Common myeloid progenitor, CD34-positive (primary cell): ENCODE results near the gene RAD54L.

Source experiments
- CTCF ChIA-PET: fragments of 350-600 bp; sonication (Branson Sonifier 250); formaldehyde crosslinking; loops from one replicate; lab custom pipeline; 2021; ENCODE audit warnings: antibody characterized with exemption; lab: Charles Lee
- POLR2A ChIA-PET: fragments of 350-600 bp; sonication (Branson Sonifier 250); formaldehyde crosslinking; loops from one replicate; lab custom pipeline; 2021; ENCODE audit warnings: antibody characterized with exemption; lab: Charles Lee
- DNase-seq, 3 donors: peaks; one replicate each; pipeline versions ENCODE4 v3.0.0 to v3.0.0-alpha.2; 2013
- H3K27ac ChIP-seq, 2 experiments: 1 replicate in 1 of 2; 2 replicates in 1 of 2; pipeline ENCODE4 v1.7.0; 2013; ENCODE audit warnings: inconsistent platforms in 2 of 2, low read length in 2 of 2, mild to moderate bottlenecking in 2 of 2, low read depth in 1 of 2, moderate library complexity in 1 of 2; ENCODE audit not compliant: severe bottlenecking in 2 of 2, insufficient read depth in 1 of 2, poor library complexity in 1 of 2
- H3K27me3 ChIP-seq, 5 experiments: replicated peaks in 2 of 5; 1 replicate in 3 of 5; 2 replicates in 2 of 5; pipeline versions ENCODE4 v1.6.1 to v1.7.0; 2013; ENCODE audit warnings: low read length in 4 of 5, mild to moderate bottlenecking in 2 of 5, moderate library complexity in 2 of 5, inconsistent platforms in 1 of 5; ENCODE audit not compliant: insufficient read depth in 5 of 5, control insufficient read depth in 4 of 5
- H3K36me3 ChIP-seq, 4 experiments: 1 replicate in 2 of 4; 2 replicates in 2 of 4; pipeline versions ENCODE4 v1.6.1 to v1.7.0; 2013; ENCODE audit warnings: low read length in 3 of 4, control low read depth in 1 of 4, mild to moderate bottlenecking in 1 of 4; ENCODE audit not compliant: control insufficient read depth in 4 of 4, insufficient read depth in 4 of 4
- H3K4me1 ChIP-seq, 4 experiments: 1 replicate in 3 of 4; 2 replicates in 1 of 4; pipeline versions ENCODE4 v1.6.1 to v1.7.1; 2013; ENCODE audit warnings: low read length in 3 of 4, mild to moderate bottlenecking in 3 of 4, control low read depth in 1 of 4, inconsistent platforms in 1 of 4, moderate library complexity in 1 of 4; ENCODE audit not compliant: control insufficient read depth in 4 of 4, insufficient read depth in 4 of 4; ENCODE audit errors: control extremely low read depth in 1 of 4
- H3K4me3 ChIP-seq, 7 experiments: 1 replicate in 4 of 7; 2 replicates in 3 of 7; pipeline versions ENCODE4 v1.5.1 to v1.7.0; 2013; ENCODE audit warnings: mild to moderate bottlenecking in 7 of 7, low read length in 6 of 7, moderate library complexity in 6 of 7, inconsistent platforms in 2 of 7, low read depth in 2 of 7, control low read depth in 1 of 7; ENCODE audit not compliant: insufficient read depth in 4 of 7, control insufficient read depth in 1 of 7; ENCODE audit errors: extremely low read depth in 1 of 7
- H3K9me3 ChIP-seq, 5 experiments: 1 replicate in 4 of 5; 2 replicates in 1 of 5; pipeline versions ENCODE4 v1.6.1 to v1.7.1; 2013; ENCODE audit warnings: low read length in 4 of 5, mild to moderate bottlenecking in 2 of 5, inconsistent platforms in 1 of 5, low read depth in 1 of 5, moderate library complexity in 1 of 5; ENCODE audit not compliant: control insufficient read depth in 4 of 5, insufficient read depth in 2 of 5; ENCODE audit errors: control extremely low read depth in 1 of 5
- WGBS: methylation state at CpG from one replicate; pipeline ENCODE4 v1.1.5; 2013; ENCODE audit not compliant: insufficient coverage; 5-methylcytosine and 5-hydroxymethylcytosine counted together

The RAD54L gene

GRCh38 chr1:46205791-46206190 lies 41.8 kb upstream of the RAD54L start:
- Histone ChIP-seq H3K4me3 (no peak overlapping the region), H3K27ac (no peak overlapping the region), H3K27me3 (no peaks in the 10 kb centered on the region), H3K36me3 (no peaks in the 10 kb centered on the region), H3K4me1 (peaks cover 3 to 27% (median 19%) of the 10 kb centered on the region in 4 experiments), H3K9me3 (no peaks in the 10 kb centered on the region)
- ChIA-PET CTCF (no interaction called here), POLR2A (no interaction called here)
- DNase-seq = no peak
- 100% methylated on average over 1 of the region's 3 CpGs for WGBS

DNA sequence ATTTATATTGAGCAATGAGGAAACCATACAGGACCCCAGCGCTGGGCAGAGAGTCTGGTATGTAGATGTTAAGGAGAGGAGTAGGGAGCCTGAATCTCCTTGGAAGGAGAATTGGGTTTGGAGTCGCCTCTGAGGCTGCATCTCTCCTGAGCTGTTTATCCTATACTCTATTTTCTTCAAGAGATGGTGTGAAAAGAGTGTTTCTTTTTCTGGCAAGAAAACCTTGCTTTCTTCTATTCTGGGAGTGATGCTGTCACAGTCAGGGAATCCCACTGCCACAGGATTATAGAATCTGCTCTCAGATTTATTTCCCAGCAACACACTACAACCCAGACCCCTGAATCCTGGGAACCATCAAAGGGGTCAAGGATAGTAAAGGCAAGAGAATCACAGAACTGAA lies 41.2 kb upstream of the RAD54L start:
- Histone ChIP-seq H3K4me1 (peaks cover 3 to 27% (median 19%) of the 10 kb centered on the region in 4 experiments), H3K9me3 (no peaks in the 10 kb centered on the region), H3K36me3 (no peaks in the 10 kb centered on the region), H3K27ac (no peak overlapping the region), H3K27me3 (no peaks in the 10 kb centered on the region), H3K4me3 (no peak overlapping the region)
- DNase-seq = no peak
- WGBS = no CpG with 5 or more reads among the region's 2 CpGs
- POLR2A ChIA-PET = no interaction called here
- CTCF ChIA-PET = interaction anchor here (0.8 to 1.6 kb wide), 2 partner anchors 18 to 25 kb away, joined by 3 to 13 read pairs; no protein-coding TSS in a partner anchor

- H3K4me3 ChIP-seq = no peak overlapping the region
- no peaks in the 10 kb centered on the region for H3K36me3 ChIP-seq
- CTCF ChIA-PET = interaction anchor here (1.0 kb wide), 1 partner anchor 13 kb away, joined by 5 read pairs; no protein-coding TSS in a partner anchor
- no peaks in the 10 kb centered on the region for H3K27me3 ChIP-seq
- POLR2A ChIA-PET = no interaction called here
- H3K4me1 ChIP-seq = peaks cover 0 to 2% (median 0%) of the 10 kb centered on the region in 4 experiments
- no peak for DNase-seq
- no peaks in the 10 kb centered on the region for H3K9me3 ChIP-seq
- 100% methylated on average over 2 of the region's 3 CpGs for WGBS
- no peak overlapping the region for H3K27ac ChIP-seq
Measured at GRCh38 chr1:46210561-46210960, 37.0 kb upstream of the RAD54L start.

DNA sequence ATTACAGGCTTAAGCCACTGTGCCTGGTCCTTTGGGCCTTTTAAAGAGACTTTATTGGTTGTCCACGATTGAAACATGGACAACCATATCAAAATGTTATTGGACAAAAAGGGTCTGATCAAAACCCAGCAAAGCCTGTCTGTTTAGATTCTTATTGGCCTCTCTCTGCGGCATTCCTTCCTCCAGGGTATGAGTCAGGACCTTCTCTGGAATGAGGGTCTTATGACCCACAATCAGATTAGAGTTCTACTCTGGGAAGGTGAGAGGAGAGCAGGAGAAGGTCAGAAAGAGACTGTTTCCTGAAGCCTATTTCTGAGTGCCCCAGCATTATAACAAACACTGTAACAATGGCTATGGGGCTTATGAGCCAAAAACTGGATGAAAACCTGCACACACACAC lies 36.5 kb upstream of the RAD54L start:
- peaks cover 0 to 2% (median 0%) of the 10 kb centered on the region in 4 experiments for H3K4me1 ChIP-seq
- H3K27me3 ChIP-seq = no peaks in the 10 kb centered on the region
- no peak for DNase-seq
- POLR2A ChIA-PET = no interaction called here
- WGBS = 100% methylated on average over 2 of the region's 2 CpGs
- H3K27ac ChIP-seq = no peak overlapping the region
- H3K4me3 ChIP-seq = no peak overlapping the region
- no peaks in the 10 kb centered on the region for H3K36me3 ChIP-seq
- no peaks in the 10 kb centered on the region for H3K9me3 ChIP-seq
- CTCF ChIA-PET = no interaction called here

- H3K4me3 ChIP-seq = no peak overlapping the region
- ChIA-PET POLR2A (no interaction called here), CTCF (no interaction called here)
- DNase-seq = no peak
- no peaks in the 10 kb centered on the region for H3K4me1 ChIP-seq
- H3K27me3 ChIP-seq = no peaks in the 10 kb centered on the region
- no peak overlapping the region for H3K27ac ChIP-seq
- peaks cover 0 to 3% (median under 1%) of the 10 kb centered on the region in 4 experiments for H3K36me3 ChIP-seq
- no peaks in the 10 kb centered on the region for H3K9me3 ChIP-seq
Measured at GRCh38 chr1:46215504-46215903, 32.1 kb upstream of the RAD54L start.

DNA sequence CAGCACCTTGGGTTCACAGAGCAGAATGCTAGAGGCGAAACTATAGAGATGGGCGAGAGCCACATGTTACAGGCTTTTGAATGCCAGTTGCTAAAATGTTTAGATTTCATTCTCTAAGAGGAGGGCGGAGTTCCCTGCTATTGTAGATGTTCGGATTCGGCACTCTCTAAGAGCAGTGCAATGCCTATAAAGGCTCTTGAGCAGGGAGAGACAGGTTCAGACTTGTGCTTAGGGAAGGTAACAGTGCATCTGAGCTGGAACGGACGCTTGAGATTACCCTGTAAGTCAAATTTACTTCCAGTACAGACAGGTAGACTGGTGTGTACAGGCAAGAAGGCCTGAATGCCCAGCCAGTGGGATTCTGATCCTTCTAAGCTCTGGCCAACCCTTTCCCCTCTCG lies 29.1 kb upstream of the RAD54L start:
- POLR2A ChIA-PET = no interaction called here
- no peaks in the 10 kb centered on the region for H3K4me1 ChIP-seq
- CTCF ChIA-PET = interaction anchor here (7.3 kb wide), 1 partner anchor 183 kb away, joined by 75 read pairs; no protein-coding TSS in a partner anchor
- no peaks in the 10 kb centered on the region for H3K9me3 ChIP-seq
- over 99% methylated on average over 6 of the region's 8 CpGs for WGBS
- DNase-seq = no peak
- no peaks in the 10 kb centered on the region for H3K27me3 ChIP-seq
- H3K27ac ChIP-seq = no peak overlapping the region
- peaks cover 0 to 3% (median under 1%) of the 10 kb centered on the region in 4 experiments for H3K36me3 ChIP-seq
- no peak overlapping the region for H3K4me3 ChIP-seq

GRCh38 chr1:46219551-46220520 lies 27.7 kb upstream of the RAD54L start:
- DNase-seq = no peak
- Histone ChIP-seq H3K36me3 (peaks cover 0 to 3% (median under 1%) of the 10 kb centered on the region in 4 experiments), H3K27me3 (no peaks in the 10 kb centered on the region), H3K4me3 (no peak overlapping the region), H3K9me3 (no peaks in the 10 kb centered on the region), H3K4me1 (peaks cover 0 to 2% (median 0%) of the 10 kb centered on the region in 4 experiments), H3K27ac (no peak overlapping the region)
- POLR2A ChIA-PET = no interaction called here
- CTCF ChIA-PET = interaction anchor here (0.8 to 7.3 kb wide), 5 partner anchors 9 to 184 kb away, joined by 3 to 75 read pairs (median 5); no protein-coding TSS in a partner anchor
- WGBS = 96% methylated on average over 18 of the region's 18 CpGs
